Measurements from ENCODE around the gene TMEM63C. TPM values are rescaled to one million over a fixed set of nuclear protein-coding genes. Genes with fewer than 3 reads are reported as not detected.

Gene TMEM63C
- total RNA-seq, 4 donors from 2014 or later, result 3.3 to 43.7 (median 11.3) TPM

DNA sequence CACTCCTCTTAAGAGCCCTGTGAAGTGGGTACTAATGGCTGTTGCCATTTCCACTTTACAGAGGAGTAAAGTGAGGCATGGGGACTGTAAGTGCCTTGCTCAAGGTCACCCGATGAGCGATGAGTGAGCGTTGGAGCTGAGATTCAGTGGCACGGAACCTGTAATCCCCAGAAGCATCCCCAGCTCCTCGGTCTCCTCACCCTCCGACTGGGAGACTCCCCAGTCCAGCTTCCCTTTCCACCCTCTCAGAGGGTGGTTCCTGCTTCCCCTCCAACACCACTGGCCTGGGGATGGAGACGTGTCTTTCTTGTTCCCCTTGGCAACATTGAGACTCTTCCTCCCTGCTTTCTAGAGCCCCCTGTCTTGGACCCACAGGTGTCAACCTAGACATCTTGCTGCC lies 32.6 kb downstream of the TMEM63C start:
- Histone ChIP-seq H3K27me3 (no peaks in the 10 kb centered on the region), H3K36me3 (no peaks in the 10 kb centered on the region), H3K4me3 (no peak overlapping the region), H3K27ac (no peak overlapping the region), H3K9me3 (no peaks in the 10 kb centered on the region), H3K4me1 (no peaks in the 10 kb centered on the region)
- TF ChIP-seq POLR2A (IDR thresholded peaks at IDR 0.05), result no peak
- TF ChIP-seq, protein P1, sequence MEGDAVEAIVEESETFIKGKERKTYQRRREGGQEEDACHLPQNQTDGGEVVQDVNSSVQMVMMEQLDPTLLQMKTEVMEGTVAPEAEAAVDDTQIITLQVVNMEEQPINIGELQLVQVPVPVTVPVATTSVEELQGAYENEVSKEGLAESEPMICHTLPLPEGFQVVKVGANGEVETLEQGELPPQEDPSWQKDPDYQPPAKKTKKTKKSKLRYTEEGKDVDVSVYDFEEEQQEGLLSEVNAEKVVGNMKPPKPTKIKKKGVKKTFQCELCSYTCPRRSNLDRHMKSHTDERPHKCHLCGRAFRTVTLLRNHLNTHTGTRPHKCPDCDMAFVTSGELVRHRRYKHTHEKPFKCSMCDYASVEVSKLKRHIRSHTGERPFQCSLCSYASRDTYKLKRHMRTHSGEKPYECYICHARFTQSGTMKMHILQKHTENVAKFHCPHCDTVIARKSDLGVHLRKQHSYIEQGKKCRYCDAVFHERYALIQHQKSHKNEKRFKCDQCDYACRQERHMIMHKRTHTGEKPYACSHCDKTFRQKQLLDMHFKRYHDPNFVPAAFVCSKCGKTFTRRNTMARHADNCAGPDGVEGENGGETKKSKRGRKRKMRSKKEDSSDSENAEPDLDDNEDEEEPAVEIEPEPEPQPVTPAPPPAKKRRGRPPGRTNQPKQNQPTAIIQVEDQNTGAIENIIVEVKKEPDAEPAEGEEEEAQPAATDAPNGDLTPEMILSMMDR (IDR thresholded peaks at IDR 0.05), result no peak
- DNase-seq, result no peak

DNA sequence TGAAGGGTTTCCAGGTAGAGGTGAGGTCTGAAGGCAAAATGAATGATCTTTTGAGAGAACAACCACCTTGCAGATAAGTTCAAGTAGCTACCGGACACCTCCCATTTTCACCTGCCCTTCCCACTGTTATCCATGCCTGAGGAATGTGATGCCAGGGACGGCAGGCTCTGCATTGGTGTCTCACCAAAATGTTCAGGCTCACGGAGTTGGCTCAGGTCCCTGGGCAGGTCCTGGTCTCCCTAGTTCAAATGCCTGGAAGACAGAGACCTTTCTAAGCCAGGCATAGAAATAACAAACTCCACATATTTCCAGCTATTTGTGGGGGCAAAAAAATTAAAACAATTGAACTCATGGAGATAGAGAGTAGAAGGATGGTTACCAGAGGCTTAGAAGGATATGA lies 36.0 kb downstream of the TMEM63C start:
- Histone ChIP-seq H3K9me3 (no peaks in the 10 kb centered on the region), H3K27ac (no peak overlapping the region), H3K27me3 (no peaks in the 10 kb centered on the region), H3K4me1 (no peaks in the 10 kb centered on the region), H3K36me3 (no peaks in the 10 kb centered on the region), H3K4me3 (no peak overlapping the region)
- no peak for DNase-seq
- TF ChIP-seq, protein P1 (IDR thresholded peaks at IDR 0.05), result no peak
- TF ChIP-seq POLR2A (IDR thresholded peaks at IDR 0.05), result no peak

DNA sequence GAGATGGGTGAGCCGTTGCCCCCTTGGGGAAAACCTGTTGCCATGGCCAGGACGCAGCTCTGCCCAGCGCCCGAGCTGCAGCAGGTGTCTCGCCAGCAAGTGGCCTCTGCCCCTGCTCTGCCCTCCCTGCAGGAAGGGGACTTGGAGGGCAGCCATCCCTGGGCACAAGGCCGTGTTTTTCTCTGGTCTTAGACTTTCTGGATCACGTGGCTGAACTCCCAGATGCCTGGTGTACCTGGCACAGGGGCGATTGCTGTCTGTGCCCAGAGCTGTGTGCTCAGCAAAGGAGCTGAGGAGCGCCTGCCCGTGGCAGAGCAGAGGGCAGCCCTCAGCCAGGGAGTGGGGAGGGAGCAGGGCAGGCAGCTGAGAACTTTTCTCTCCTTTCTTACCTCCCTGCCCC lies 38.0 kb downstream of the TMEM63C start:
- no peak for DNase-seq
- Histone ChIP-seq H3K9me3 (no peaks in the 10 kb centered on the region), H3K4me3 (no peak overlapping the region), H3K27me3 (no peaks in the 10 kb centered on the region), H3K4me1 (no peaks in the 10 kb centered on the region), H3K36me3 (no peaks in the 10 kb centered on the region), H3K27ac (no peak overlapping the region)
- TF ChIP-seq POLR2A (IDR thresholded peaks at IDR 0.05), result no peak
- TF ChIP-seq, protein P1 (IDR thresholded peaks at IDR 0.05), result no peak

DNA sequence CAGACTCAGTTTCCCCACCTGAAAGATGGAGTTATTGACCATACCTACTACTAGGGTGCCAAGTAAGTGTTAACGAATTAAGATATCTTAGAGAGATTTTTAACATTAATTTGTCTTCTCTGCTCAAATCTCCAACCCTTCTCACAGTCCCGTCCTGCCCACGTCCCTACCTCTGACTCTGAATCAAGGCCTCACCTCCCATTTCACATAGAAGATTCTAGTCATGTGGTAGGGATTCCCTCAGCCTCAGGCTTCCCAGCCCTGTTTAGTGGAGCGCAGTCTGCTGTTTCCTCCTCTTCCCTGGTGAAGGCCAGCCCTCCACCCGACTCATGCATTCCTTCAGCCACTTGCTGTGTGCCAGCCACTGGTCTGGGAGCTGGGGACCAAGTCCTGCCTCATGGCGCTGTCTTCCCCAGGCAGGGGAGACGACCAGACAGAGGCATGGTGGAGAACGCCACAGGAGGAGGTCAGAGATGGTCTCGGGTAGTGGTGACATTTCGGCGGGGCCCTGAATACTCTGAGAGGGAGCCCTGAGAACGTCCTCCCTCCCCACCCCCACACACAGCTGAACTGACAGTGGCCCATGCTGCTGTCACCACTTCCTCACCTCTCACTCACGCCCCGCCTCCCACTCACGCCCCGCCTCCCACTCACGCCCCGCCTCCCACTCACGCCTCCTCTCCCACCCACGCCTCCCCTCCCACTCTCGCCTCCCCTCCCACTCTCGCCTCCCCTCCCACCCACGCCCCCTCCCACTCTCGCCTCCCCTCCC lies 38.8 kb downstream of the TMEM63C start:
- Histone ChIP-seq H3K4me3 (no peak overlapping the region), H3K9me3 (no peaks in the 10 kb centered on the region), H3K4me1 (no peaks in the 10 kb centered on the region), H3K27ac (no peak overlapping the region), H3K27me3 (no peaks in the 10 kb centered on the region), H3K36me3 (no peaks in the 10 kb centered on the region)
- no peak for TF ChIP-seq POLR2A (IDR thresholded peaks at IDR 0.05)
- TF ChIP-seq, protein P1 (IDR thresholded peaks at IDR 0.05), result no peak
- no peak for DNase-seq

DNA sequence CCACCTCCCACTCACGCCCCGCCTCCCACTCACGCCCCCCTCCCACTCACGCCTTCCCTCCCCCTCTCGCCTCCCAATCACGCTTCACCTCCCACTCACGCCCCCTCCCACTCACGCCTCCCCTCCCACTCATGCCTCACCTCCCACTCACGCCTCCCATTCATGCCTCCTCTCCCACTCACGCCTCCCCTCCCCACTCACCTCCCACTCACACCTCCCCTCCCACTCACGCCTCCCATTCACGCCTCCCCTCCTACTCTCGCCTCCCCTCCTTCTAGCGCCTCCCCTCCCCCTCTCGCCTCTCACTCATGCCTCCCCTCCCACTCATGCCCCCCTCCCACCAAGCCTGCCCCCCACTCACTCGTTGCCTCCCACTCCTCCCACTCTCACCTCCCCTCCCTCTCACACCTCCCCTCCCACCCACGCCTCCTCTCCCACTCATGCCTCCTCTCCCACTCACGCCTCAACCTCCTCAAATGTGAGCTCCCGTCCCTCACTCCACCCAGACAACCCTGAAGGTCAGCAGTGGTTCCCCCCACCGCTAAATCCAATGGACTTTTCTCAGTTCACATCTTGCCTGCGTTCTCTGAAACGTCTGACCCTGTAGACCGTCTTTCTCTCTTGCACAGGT lies 39.8 kb downstream of the TMEM63C start:
- Histone ChIP-seq H3K4me1 (no peaks in the 10 kb centered on the region), H3K9me3 (no peaks in the 10 kb centered on the region), H3K36me3 (no peaks in the 10 kb centered on the region), H3K27me3 (no peaks in the 10 kb centered on the region), H3K27ac (no peak overlapping the region), H3K4me3 (no peak overlapping the region)
- no peak for TF ChIP-seq POLR2A (IDR thresholded peaks at IDR 0.05)
- TF ChIP-seq, protein P1 (IDR thresholded peaks at IDR 0.05), result no peak
- no peak for DNase-seq
